Stimulated activated CD8-positive, alpha-beta memory T cell treated with anti-CD3 and anti-CD28 coated beads, Interleukin-4, amount 100 ng/mL, for 24 hours (primary cell): ENCODE results near the gene RDH12.
"Not testable (repeated sequence)": the region's sequence is repeated elsewhere in the genome, so short reads cannot be mapped to it uniquely, and the experiment has no call there.

Experiments used
- DNase-seq: peaks from one replicate; pipeline ENCODE4 v3.0.0-alpha.2; 2020; ENCODE audit warnings: low read depth

The RDH12 gene

DNA sequence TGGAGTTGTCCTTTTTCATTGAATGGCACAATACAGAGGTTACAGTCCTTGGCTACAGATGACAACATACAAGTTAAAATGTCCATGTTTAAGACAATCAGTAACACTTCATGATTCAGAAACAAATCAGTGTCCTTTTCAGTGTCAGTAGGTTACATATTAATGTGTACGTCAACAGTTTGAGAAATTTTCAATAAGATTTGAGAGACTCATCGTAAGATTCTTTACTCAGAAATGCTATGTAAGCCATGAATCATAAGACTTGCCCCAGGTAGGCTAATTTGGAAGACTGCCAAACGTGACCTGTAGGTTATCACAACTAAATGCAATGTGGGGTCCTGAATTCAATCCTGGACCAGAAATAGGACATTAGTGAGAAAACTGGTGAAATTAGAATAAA lies 3.5 kb downstream of the RDH12 start:
- DNase-seq = no peak

DNA sequence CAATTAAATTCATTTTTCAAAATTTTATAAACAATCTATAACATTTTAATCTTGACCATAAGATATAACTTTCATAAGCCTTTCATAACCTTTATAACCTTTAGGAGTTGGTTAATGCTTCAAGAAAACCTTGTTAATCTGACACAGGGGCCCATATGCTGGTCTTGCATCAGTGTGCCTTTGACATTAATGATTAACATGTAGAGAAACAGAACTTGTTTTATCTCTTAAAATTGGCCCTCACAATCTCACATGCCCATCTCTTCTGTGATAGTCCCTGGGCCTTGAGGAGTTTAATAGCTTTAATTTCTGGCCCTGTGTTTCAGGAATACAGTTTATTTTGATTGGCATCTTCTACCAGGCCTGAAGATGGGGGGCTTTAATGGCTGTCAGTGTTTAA lies 7.7 kb downstream of the RDH12 start:
- not testable (repeated sequence) for DNase-seq

DNA sequence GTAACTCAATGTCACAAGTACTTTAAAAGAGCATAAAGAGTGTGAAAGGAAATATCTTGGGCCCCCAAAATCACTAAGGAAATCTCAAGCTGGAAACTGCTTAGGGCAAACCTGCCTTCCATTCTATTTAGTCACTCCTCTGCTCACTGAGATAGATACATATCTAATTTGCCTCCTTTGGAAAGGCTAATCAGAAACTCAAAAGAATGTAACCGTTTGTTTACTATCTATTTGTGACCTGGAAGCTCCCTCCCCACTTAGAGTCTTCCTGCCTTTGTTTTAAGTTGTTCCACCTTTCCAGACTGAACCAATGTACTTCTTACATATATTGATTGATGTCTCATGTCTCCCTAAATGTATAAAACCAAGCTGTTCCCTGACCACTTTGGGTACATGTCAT lies 8.1 kb downstream of the RDH12 start:
- not testable (repeated sequence) for DNase-seq

DNA sequence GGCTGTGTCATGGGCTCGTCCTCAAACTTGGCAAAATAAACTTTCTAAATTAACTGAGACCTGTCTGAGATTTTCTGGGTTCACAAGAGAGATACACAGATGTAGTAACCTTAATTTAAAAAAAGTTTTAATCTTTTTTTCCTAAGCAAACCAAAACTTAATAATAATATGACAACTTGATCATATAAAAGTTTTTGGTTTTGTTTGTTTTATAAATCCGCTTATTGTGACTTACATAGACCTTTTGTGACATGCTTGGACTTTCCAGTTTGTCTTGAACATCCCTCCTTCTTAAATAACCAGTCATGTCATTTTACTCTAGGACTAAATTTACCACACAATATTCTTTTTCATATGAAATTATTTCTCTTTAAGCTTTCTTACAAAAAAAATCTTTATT lies 8.5 kb downstream of the RDH12 start:
- no peak for DNase-seq

DNA sequence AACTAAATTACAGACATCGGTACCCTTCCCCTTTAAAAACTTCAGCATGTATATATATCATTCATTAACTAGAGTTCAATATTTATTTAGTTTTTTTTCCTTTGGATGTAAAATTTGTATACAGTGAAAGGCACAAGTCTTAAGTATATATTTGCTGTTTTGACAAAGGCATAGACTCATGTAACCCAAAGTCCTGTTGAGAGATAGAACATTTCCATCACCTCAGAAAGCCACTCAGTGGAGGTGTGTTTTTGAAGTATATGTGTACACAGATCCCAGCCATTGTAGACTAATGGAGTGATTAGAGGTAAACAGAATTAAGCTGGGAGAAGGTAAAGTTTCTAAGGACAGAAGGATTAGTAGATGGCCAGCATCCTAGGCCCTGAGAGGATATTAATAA lies 15.4 kb downstream of the RDH12 start:
- no peak for DNase-seq

DNA sequence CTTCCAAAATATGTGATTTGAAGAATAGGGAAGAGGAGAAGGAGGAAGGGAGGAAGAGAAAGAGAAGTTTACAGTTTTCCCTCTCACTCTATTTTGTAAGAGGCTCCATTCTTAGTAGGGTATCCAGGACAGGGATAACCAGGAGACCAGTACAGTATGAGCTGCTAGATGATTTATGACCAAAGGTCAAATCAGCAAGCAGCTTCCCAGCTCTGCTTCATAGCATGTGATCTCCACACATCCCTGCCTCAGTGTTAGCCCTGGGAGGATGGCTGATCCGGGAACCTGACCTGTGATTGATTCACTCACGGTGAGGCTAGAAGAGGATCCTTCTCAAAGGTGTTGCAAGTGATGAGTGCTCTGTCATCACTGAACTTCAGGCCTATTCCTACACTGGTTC lies 16.6 kb downstream of the RDH12 start:
- no peak for DNase-seq

DNA sequence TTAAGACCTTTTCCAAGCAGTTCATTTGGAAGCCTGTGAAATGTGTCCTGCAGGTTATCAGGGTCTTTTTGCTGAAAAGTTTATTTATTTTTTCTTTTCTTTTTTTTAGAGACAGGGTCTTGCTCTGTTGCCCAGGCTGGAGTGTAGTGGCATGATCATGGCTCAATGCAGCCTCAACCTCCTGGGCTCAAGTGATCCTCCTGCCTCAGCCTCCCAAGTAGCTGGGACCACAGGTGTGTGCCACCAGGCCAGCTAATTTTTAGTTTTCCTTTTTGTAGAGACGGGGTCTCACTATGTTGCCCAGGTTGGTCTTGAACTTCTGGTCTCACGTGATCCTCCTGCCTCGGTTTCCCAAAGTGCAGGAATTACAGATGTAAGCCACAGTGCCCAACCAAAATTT lies 17.7 kb downstream of the RDH12 start:
- DNase-seq = not testable (repeated sequence)

DNA sequence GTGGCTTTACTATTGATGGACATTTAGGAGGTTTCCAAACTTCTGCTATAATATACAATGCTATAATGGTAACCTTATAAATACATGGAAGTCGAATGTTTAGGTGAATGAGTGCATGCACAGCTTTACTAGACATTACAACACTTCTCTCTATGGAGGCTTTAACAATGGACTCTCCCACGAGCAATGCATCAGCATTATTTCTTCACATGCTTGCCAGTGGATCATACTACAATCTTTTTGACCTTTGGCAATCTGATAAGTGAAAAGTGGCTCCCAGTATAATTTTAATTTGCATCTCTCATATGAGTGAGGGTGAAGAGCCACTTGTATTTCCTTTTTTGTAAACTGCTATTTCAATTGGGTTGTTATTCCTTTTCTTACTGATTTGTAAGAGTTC lies 18.2 kb downstream of the RDH12 start:
- no peak for DNase-seq

DNA sequence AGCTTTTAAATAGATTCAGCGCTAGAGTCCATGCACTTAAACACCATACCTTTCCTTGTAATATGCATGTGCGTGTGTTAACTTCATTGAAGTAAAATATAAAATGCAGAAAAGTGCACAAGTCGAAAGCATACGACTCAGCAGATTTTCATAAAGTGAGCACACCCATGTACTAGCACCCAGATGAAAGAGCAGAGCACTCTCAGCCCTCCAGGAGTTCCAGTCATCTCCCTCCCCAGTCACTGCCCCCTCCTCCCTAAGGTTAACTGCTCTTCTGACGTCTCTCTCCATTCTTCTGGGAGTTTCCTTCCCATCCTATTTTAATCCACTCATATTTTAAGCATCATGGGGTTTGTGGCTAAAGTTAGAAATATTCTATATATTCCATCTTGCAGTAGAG lies 20.2 kb downstream of the RDH12 start:
- no peak for DNase-seq

DNA sequence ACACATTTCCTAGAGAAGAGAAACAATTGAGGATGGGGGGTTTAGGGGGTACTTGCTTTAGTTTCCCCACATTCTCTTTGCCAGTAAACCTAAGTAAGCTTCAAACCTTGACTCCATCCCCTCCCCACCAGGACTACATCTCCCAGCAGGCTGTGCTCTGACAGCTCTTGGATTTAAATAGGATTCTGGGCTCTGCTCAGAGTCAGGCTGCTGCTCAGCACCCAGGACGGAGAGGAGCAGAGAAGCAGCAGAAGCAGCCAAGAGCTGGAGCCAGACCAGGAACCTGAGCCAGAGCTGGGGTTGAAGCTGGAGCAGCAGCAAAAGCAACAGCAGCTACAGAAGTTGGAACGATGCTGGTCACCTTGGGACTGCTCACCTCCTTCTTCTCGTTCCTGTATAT lies 20.6 kb downstream of the RDH12 start:
- DNase-seq = no peak

DNA sequence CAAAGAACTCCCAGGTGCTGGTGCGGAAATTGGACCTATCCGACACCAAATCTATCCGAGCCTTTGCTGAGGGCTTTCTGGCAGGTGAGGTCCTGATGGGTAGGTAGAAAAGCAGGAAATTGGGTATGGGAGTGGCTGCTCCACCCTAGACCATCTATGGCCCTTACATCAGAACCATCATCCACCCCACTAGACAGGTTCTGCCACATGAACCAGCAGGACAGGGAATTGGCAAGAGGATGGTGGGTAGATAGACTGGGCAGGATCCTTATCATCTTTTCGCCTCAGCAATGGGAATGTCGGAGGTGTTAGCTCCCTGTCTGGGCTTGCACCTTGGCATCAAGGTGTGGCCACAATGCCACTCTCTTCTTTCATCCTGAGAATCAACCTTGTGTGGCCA lies 23.5 kb downstream of the RDH12 start:
- DNase-seq = no peak

DNA sequence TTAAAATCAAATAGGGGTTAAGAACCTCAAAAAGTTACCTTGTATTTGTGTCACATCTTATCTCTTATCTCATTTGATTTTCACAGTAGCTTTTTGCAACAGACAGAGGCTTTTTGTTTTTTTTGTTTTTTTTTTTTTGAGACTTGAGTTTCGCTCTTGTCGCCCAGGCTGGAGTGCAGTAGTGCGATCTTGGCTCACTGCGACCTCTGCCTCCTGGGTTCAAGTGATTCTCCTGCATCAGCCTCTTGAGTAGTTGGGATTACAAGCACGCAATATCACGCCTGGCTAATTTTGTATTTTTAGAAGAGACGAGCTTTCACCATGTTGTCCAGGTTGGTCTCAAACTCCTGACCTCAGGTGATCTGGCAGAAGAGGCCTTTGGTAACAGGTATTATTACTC lies 25.7 kb downstream of the RDH12 start:
- no peak for DNase-seq

DNA sequence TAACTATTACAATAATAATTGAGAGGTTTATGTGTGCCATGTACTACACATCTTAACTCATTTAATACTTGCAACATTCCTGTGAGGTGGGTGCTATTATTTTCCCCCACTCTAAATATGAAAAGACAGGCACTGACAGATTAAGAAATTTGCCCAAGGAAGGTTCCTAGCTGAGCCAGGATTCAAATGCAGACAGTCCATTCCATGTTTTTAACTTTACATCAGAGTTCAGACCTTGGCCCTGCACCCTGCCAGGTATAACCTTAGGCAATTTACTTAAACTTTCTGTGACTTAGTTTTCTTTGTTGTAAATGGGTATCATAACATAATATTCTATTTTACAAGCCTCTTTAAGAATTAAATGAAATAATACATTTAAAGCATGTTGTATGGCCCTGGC lies 26.6 kb downstream of the RDH12 start:
- DNase-seq = no peak

DNA sequence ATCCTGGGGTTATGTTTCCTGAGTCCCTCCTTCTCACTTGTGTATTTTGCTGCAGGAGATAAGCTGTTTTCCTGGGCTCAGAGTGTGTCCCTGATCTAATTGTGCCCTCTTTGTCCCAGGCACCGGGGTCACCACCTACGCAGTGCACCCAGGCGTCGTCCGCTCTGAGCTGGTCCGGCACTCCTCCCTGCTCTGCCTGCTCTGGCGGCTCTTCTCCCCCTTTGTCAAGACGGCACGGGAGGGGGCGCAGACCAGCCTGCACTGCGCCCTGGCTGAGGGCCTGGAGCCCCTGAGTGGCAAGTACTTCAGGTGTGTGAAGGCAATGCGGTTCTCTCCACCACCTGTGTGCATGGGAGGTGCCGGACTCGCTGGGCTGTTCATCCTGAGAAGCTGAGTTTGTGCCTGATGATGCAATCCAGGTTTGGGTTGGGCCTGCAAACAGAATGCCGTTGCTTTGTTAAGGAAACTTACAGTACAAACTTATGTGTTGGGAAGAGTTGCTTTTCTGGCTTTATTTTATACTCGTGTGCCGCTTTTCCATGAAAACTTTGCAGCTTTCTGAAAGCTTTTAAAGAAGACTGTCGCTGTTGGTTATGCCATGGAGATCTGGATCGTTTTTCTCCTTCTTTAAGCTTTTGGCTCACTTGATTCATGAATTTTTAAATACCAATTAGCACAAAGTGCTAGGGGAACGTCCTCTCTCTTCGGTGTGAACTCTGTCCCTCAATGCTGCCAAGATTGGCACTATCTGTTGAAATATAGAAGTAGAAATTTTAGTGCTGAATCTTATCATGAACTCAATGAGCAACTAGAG lies 27.6 kb downstream of the RDH12 start:
- DNase-seq = no peak

DNA sequence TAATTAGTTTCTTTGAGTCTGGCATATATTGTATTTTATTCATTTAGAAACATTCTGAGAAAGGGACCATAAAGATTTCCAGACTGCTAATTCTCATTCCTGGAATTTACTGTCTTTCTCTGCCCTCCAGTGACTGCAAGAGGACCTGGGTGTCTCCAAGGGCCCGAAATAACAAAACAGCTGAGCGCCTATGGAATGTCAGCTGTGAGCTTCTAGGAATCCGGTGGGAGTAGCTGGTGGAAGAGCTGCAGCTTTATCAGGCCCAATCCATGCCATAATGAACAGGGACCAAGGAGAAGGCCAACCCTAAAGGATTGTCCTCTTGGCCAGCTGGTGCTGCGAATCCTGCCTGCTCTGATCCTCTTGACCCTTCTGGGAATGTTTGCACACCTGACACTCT lies 31.9 kb downstream of the RDH12 start:
- no peak for DNase-seq

DNA sequence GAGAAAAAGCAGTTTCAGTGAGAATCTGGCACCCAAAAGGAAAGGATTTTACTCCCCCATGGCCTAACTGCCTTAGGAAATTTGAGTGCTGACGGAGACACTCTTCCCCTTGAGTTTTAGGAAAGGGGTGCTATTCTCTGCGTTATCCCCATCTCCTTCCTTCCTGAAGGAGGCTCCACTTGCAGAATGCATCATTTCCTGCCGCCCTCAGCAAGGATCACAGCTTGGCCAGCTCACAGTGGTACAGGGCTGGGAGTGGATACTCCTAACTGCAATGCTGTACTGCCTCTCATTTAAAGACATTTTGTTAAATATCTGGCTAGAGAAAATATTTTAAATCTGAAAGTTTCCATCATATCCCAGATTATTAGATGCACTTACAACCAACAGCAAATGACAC lies 33.0 kb downstream of the RDH12 start:
- DNase-seq = no peak

DNA sequence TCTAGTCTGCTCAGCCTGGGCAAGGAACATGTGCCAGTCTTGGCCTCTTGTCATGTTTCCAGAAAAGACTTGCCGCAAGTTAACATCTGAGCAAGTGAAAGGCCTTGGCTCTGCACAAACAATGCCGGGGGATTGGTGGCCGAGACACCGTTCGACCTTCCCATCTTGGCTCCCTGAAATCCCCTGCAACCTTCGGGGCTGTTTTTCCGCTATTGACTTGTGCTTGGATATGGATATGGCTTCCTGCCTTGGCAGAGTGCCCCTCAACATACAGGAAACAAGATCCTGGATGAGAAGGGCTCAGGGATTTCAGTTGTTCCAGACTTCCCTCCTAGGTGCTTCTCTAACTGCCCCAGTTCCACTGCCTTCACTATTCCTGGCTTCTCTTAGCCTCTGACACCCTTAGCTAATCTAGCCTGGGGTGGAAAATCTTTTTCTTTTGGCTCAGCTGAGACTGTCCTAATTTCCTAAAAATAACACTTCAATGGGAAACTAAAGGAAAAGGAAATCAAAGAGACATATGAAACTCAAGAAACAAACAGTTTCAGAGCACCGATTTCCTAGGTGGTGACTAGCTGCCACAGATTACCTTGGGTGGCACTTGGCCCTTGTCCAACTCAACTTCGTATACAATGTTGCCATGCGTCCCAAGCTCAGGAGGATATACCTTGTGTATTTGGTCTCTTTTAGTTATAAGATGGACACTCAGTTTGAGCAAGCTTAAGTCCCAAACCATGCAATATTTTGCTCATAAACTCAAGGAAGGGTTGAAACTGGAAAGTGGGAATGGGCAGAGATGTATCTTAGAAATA lies 33.9 kb downstream of the RDH12 start:
- no peak for DNase-seq

DNA sequence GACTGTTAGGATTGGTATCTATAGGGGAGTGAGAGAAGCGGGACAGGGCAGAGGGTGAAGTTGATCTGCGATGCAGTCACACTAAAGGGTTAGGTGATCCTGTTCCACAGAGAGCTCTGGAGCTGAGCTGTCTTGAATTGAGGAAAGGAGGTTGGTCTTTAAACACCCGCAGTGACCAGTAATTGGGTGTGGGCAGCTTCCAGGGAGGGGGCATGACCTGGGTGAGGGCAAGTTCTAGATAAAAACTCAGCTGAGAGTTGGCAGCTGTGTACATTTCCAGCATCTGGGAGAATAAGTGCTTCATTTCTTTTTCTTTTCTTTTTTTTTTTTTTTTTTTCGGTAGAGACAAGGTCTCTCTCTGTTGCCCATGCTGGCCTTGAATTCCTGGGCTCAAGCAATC lies 35.1 kb downstream of the RDH12 start:
- DNase-seq = no peak

DNA sequence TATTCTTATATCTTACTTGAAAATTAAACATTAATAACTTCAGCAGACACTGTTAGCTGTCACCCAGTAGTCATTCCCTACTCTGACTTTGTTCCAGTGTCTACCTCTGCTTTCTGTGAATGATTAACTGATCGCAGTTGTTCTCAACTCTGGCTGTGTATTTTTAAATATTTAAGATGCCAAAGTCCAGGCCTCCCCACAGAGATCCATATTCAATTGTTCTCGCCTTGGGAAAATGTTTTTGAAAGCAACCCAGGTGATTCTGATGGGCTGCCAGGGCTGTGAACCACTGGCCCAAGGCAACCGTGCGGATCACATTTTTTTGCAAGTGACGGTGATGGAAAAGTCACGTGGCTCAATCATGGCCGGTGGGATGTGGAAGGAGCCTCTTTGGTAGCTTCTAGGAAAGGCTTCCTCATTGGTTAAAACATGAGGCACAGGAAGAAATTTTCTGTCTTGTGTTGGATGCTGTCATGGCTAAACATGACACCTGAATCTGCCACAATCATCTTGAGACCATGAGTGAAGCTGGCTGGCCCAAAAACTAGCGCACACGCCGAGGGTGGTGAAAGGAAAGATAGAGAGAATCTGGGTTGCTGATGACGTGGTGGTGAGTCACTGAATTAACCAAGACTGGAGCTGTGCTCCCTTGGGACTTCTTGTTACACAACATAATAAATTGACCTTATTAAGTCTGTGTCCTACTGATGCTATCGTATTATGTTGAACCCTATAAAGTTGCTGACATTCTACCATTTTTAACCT lies 37.2 kb downstream of the RDH12 start:
- DNase-seq = no peak

DNA sequence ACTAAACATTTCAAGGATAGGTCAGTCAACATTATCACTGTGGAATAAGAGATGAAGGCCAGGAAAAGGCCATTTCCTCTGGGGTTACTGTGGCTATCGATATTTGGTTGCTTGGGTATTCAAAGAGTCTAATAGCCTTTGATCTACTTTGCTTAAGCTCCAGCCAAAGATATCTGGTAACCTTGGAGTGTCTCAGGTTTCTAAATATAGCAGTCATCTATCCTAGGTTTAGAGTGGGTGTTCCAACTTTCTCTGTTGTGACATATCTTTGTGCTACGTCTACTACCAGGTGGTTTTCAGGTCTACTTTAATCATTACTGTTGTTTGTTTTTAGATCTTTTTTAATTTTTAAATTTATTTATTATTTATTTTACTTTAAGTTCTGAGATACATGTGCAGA lies 42.4 kb downstream of the RDH12 start:
- DNase-seq = no peak

DNA sequence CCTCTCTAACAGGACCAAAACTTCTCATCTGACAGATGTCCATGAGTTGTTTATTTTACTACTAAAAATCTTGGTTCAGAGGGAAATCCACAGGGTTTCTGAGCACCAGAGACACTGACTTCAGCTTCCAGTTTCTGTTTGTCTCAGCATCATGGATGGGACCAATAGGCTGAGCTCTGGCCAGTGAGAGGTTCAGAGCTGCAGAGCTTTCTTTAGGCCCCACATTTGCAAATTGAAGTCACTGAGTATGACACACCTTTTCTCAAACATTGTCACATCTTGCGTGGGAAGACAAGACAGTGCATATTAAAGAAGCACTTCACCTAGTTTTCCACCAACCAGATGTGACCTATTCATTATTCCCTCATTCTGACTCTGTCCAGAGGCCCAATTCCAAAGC lies 45.2 kb downstream of the RDH12 start:
- DNase-seq = no peak

DNA sequence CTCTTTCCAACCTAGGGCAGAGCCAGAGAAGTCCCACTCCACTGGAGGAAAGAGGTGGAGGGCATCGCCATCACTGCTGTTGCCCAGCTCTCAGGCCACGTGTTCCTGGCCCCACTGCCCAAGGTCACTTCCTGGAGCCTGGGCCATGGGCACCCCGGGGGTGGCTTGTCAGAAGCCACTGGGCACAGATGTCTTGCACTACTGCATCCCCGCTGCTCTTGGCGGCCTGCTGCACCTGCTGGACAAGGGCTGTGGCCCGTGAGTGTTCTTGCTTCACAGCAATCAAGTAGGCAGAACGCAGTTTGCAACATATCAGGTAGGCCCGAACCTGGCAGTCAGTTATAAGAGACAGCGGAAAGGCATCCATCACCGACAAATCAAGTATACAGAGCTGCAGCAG lies 46.6 kb downstream of the RDH12 start:
- DNase-seq = no peak
